Liver (tissue), 9 donors: ENCODE data around the gene BTN2A1. TPM values are rescaled to one million over a fixed set of nuclear protein-coding genes. Genes with fewer than 3 reads are reported as not detected.
A peak's percentile ranks its signal among the peaks of the same experiment; 100 is the strongest.
"Not testable (repeated sequence)": the region's sequence is repeated elsewhere in the genome, so short reads cannot be mapped to it uniquely, and the experiment has no call there.

Source experiments
- DNase-seq: peaks from one replicate; pipeline ENCODE4 v3.0.0-alpha.2; 2017; ENCODE audit warnings: low spot score
- H3K27ac ChIP-seq, 2 donors: one replicate each; pipeline ENCODE4 v1.7.0; 2013; ENCODE audit warnings: inconsistent platforms in 2 of 2, low read length in 2 of 2, control low read depth in 1 of 2, low read depth in 1 of 2, mild to moderate bottlenecking in 1 of 2
- H3K27me3 ChIP-seq, 4 donors: one replicate each; pipeline versions ENCODE4 v1.6.1 to v1.7.0; 2013; ENCODE audit warnings: low read length in 3 of 4, inconsistent platforms in 1 of 4, mild to moderate bottlenecking in 1 of 4, moderate library complexity in 1 of 4; ENCODE audit not compliant: control insufficient read depth in 4 of 4, insufficient read depth in 4 of 4
- H3K36me3 ChIP-seq, 4 donors: one replicate each; pipeline versions ENCODE4 v1.6.1 to v1.7.0; 2013; ENCODE audit warnings: low read length in 3 of 4, mild to moderate bottlenecking in 3 of 4, low read depth in 1 of 4, moderate library complexity in 1 of 4; ENCODE audit not compliant: control insufficient read depth in 4 of 4, insufficient read depth in 3 of 4
- H3K4me1 ChIP-seq, 4 donors: one replicate each; pipeline versions ENCODE4 v1.6.1 to v1.7.0; 2013; ENCODE audit warnings: low read length in 3 of 4, mild to moderate bottlenecking in 3 of 4, moderate library complexity in 1 of 4; ENCODE audit not compliant: control insufficient read depth in 4 of 4, insufficient read depth in 4 of 4
- H3K4me3 ChIP-seq, 3 donors: one replicate each; pipeline versions ENCODE4 v1.6.1 to v1.7.0; 2013; ENCODE audit warnings: low read length in 3 of 3, control low read depth in 1 of 3, low read depth in 1 of 3, mild to moderate bottlenecking in 1 of 3
- H3K9ac ChIP-seq, 2 donors: one replicate each; pipeline ENCODE4 v1.7.0; 2013; ENCODE audit warnings: low read length in 2 of 2, mild to moderate bottlenecking in 2 of 2, moderate library complexity in 2 of 2, control low read depth in 1 of 2, low read depth in 1 of 2
- H3K9me3 ChIP-seq, 4 donors: one replicate each; pipeline versions ENCODE4 v1.6.1 to v1.7.0; 2013; ENCODE audit warnings: low read length in 3 of 4; ENCODE audit not compliant: control insufficient read depth in 4 of 4
- EGR1 ChIP-seq, 2 donors: IDR thresholded peaks; 2 replicates each; pipeline ENCODE4 v1.6.1; 2016 to 2018; ENCODE audit warnings: antibody characterized with exemption in 2 of 2, low read depth in 2 of 2
- HNF4G ChIP-seq: IDR thresholded peaks from 2 replicates; pipeline ENCODE4 v1.6.1; 2016; ENCODE audit warnings: antibody characterized with exemption
- SP1 ChIP-seq: IDR thresholded peaks from 2 replicates; pipeline ENCODE4 v1.6.1; 2018; ENCODE audit warnings: antibody characterized with exemption, mild to moderate bottlenecking
- YY1 ChIP-seq: IDR thresholded peaks from 2 replicates; pipeline ENCODE4 v1.6.1; 2016; ENCODE audit warnings: antibody characterized with exemption, mild to moderate bottlenecking
- WGBS: extraction: QIAGEN DNeasy Blood & Tissue Kit; methylation state at CpG from one replicate; pipeline ENCODE4 v1.1.7; 2013; 5-methylcytosine and 5-hydroxymethylcytosine counted together
- polyA plus RNA-seq, 2 donors: library from polyadenylated mRNA; stranded (reverse) in 1 of 2; unstranded in 1 of 2; fragments of 200-250 nt in 1 of 2; fragments of >200 nt in 1 of 2; fragmentation: Nextera tagmentation in 1 of 2; extraction: Ambion mirVana in 1 of 2; gene quantifications; one replicate each; pipeline versions ENCODE4 v1.2.1 to v1.2.3, GENCODE V29; 2013 to 2015
- total RNA-seq, 2 donors: library from RNA; depleted of rRNA; stranded (reverse); fragments of >200 nt; gene quantifications; one replicate each; pipeline ENCODE4 v1.2.3, GENCODE V29; 2014
- TF ChIP-seq, protein P1 (sequence below): IDR thresholded peaks from 2 replicates; pipeline ENCODE4 v1.6.1; 2016; ENCODE audit warnings: antibody characterized with exemption, mild to moderate bottlenecking
- TF ChIP-seq, protein P2 (sequence below): IDR thresholded peaks from 2 replicates; pipeline ENCODE4 v1.6.1; 2016; ENCODE audit warnings: antibody characterized with exemption
- TF ChIP-seq, protein P3 (sequence below): IDR thresholded peaks from 2 replicates; pipeline ENCODE4 v1.6.1; 2016; ENCODE audit warnings: antibody characterized with exemption
- TF ChIP-seq, protein P4 (sequence below): IDR thresholded peaks from 2 replicates; pipeline ENCODE4 v1.6.1; 2016; ENCODE audit warnings: antibody characterized with exemption
- TF ChIP-seq, protein P5 (sequence below): fragments of 150-350 bp; IDR thresholded peaks from 2 replicates; pipeline ENCODE4 v1.5.1; 2017; ENCODE audit warnings: improper control_type of control experiment, low read depth, low read length; ENCODE audit not compliant: missing input control
- donor health status: healthy.
- donor health status: healthy.
- donor health status: healthy.
- donor health status: healthy.
- donor health status: healthy.

BTN2A1 gene
- total and polyA plus RNA-seq, 4 donors, result 2.7 to 5.9 (median 5.2) TPM

DNA sequence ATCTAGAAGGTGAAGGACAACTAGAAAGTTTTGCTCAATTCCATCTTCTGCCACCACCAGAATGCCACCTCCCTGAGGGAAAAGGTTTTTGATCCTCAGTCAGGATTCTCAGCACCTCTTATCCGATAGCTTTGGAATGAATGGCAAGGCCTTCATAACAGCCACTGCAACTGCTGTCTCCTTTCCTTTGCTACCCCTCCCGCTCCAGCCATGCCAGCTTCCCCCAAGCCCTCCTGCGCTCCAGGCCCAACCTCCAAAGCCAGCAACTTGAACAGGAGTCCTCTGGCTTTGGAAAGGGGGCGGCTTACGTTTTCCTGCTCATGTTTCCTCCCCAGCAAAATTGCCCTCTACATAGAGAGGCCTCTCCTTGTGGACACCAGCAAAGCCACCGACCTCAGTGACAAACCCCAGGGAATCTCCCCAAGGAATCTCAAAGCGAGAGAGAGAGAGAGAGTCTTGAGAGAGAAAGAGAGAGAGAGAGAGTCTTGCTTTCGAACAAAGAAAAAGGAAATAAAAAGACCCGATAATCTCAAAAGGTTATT lies 420 bp upstream of the BTN2A1 start:
- Histone ChIP-seq H3K27ac (peak overlapping the region; percentile 80 to 96), H3K4me3 (peak overlapping the region in 2 of 3 donors; percentile 89 to 97)
- 24% methylated on average over 9 of the region's 9 CpGs for WGBS

DNA sequence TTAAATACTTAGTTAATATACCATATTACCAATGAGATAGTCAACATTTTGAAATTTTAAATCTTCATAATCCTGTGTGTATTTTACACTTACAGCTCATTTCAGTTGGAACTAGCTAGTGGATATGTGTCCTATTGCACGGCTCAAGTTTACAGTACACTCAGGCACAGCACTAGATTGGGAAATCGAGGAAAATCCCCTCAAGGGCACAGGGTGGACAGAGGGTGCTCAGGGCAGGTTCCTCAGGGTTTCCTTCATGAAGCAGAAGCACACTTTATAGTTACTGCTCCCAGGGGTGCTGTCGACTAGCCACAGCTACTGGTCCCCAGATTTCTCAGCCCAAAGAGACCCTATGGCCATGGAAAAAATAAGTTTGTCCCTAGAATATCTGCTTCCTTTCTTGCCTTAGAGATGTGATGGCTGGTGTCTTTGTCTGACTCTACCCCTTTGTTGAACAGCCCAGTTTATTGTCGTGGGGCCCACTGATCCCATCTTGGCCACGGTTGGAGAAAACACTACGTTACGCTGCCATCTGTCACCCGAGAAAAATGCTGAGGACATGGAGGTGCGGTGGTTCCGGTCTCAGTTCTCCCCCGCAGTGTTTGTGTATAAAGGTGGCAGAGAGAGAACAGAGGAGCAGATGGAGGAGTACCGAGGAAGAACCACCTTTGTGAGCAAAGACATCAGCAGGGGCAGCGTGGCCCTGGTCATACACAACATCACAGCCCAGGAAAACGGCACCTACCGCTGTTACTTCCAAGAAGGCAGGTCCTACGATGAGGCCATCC lies 1.5 kb downstream of the BTN2A1 start:
- TF ChIP-seq, protein P1, sequence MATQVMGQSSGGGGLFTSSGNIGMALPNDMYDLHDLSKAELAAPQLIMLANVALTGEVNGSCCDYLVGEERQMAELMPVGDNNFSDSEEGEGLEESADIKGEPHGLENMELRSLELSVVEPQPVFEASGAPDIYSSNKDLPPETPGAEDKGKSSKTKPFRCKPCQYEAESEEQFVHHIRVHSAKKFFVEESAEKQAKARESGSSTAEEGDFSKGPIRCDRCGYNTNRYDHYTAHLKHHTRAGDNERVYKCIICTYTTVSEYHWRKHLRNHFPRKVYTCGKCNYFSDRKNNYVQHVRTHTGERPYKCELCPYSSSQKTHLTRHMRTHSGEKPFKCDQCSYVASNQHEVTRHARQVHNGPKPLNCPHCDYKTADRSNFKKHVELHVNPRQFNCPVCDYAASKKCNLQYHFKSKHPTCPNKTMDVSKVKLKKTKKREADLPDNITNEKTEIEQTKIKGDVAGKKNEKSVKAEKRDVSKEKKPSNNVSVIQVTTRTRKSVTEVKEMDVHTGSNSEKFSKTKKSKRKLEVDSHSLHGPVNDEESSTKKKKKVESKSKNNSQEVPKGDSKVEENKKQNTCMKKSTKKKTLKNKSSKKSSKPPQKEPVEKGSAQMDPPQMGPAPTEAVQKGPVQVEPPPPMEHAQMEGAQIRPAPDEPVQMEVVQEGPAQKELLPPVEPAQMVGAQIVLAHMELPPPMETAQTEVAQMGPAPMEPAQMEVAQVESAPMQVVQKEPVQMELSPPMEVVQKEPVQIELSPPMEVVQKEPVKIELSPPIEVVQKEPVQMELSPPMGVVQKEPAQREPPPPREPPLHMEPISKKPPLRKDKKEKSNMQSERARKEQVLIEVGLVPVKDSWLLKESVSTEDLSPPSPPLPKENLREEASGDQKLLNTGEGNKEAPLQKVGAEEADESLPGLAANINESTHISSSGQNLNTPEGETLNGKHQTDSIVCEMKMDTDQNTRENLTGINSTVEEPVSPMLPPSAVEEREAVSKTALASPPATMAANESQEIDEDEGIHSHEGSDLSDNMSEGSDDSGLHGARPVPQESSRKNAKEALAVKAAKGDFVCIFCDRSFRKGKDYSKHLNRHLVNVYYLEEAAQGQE, result no peak
- TF ChIP-seq, protein P2, sequence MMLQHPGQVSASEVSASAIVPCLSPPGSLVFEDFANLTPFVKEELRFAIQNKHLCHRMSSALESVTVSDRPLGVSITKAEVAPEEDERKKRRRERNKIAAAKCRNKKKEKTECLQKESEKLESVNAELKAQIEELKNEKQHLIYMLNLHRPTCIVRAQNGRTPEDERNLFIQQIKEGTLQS, result no peak
- no peak for TF ChIP-seq YY1
- TF ChIP-seq, protein P3, sequence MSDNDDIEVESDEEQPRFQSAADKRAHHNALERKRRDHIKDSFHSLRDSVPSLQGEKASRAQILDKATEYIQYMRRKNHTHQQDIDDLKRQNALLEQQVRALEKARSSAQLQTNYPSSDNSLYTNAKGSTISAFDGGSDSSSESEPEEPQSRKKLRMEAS, result no peak
- TF ChIP-seq, protein P4, sequence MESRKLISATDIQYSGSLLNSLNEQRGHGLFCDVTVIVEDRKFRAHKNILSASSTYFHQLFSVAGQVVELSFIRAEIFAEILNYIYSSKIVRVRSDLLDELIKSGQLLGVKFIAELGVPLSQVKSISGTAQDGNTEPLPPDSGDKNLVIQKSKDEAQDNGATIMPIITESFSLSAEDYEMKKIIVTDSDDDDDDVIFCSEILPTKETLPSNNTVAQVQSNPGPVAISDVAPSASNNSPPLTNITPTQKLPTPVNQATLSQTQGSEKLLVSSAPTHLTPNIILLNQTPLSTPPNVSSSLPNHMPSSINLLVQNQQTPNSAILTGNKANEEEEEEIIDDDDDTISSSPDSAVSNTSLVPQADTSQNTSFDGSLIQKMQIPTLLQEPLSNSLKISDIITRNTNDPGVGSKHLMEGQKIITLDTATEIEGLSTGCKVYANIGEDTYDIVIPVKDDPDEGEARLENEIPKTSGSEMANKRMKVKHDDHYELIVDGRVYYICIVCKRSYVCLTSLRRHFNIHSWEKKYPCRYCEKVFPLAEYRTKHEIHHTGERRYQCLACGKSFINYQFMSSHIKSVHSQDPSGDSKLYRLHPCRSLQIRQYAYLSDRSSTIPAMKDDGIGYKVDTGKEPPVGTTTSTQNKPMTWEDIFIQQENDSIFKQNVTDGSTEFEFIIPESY, result no peak
- TF ChIP-seq EGR1 (IDR thresholded peaks at IDR 0.05; ENCODE audit: low read depth in 2 of 2), result no peak
- TF ChIP-seq HNF4G, result no peak
- Histone ChIP-seq H3K9ac (no peak overlapping the region), H3K9me3 (no peaks in the 10 kb centered on the region), H3K36me3 (peaks cover 0 to 25% (median 19%) of the 10 kb centered on the region in 4 donors), H3K4me1 (peaks cover 0 to 19% (median 13%) of the 10 kb centered on the region in 4 donors), H3K27ac (no peak overlapping the region), H3K27me3 (no peaks in the 10 kb centered on the region), H3K4me3 (no peak overlapping the region)
- 91% methylated on average over 16 of the region's 16 CpGs for WGBS
- DNase-seq, result no peak

More for the DNA sequence above, 420 bp upstream of the BTN2A1 start:
- H3K4me1 ChIP-seq, result peaks cover 0 to 19% (median 13%) of the 10 kb centered on the region in 4 donors
- DNase-seq, result peak; percentile 39
- no peaks in the 10 kb centered on the region for H3K27me3 ChIP-seq
- H3K9me3 ChIP-seq, result no peaks in the 10 kb centered on the region
- TF ChIP-seq, protein P1, result peak; percentile 44
- TF ChIP-seq SP1, result peak; percentile 34
- TF ChIP-seq, protein P5, sequence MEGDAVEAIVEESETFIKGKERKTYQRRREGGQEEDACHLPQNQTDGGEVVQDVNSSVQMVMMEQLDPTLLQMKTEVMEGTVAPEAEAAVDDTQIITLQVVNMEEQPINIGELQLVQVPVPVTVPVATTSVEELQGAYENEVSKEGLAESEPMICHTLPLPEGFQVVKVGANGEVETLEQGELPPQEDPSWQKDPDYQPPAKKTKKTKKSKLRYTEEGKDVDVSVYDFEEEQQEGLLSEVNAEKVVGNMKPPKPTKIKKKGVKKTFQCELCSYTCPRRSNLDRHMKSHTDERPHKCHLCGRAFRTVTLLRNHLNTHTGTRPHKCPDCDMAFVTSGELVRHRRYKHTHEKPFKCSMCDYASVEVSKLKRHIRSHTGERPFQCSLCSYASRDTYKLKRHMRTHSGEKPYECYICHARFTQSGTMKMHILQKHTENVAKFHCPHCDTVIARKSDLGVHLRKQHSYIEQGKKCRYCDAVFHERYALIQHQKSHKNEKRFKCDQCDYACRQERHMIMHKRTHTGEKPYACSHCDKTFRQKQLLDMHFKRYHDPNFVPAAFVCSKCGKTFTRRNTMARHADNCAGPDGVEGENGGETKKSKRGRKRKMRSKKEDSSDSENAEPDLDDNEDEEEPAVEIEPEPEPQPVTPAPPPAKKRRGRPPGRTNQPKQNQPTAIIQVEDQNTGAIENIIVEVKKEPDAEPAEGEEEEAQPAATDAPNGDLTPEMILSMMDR, result no peak
- peak overlapping the region; percentile 79 to 98 for H3K9ac ChIP-seq
- peaks cover 0 to 9% (median 4%) of the 10 kb centered on the region in 4 donors for H3K36me3 ChIP-seq

DNA sequence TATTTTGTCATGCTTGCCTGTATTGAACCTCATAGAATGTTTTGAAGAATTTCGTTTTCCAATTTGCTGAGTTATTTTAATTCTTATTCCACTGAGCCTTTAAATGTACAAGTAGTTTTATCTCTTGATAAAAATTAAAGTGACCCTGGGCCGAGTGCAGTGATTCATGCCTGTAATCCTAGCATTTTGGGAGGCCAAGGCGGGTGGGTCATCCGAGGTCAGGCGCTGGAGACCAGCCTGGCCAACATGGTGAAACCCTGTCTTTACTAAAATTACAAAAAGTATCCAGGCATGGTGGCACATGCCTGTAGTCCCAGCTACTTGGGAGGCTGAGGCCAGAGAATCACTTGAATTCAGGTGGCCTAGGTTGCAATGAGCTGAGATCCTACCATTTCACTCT lies 3.6 kb downstream of the BTN2A1 start:
- H3K9ac ChIP-seq, H3K4me3 ChIP-seq, H3K27ac ChIP-seq, H3K9me3 ChIP-seq, DNase-seq, H3K27me3 ChIP-seq: not testable (repeated sequence)
- Histone ChIP-seq H3K36me3 (peaks cover 0 to 44% (median 36%) of the 10 kb centered on the region in 4 donors), H3K4me1 (peaks cover 0 to 19% (median 13%) of the 10 kb centered on the region in 4 donors)
- WGBS, result 84% methylated on average over 5 of the region's 5 CpGs
